Measurements from ENCODE around the gene AJM1.
A peak's percentile ranks its signal among the peaks of the same experiment; 100 is the strongest.

The AJM1 gene

GRCh38 chr9:136825295-136826187, 16.7 kb upstream of the AJM1 start:
- Histone ChIP-seq H4K8ac (ENCODE audit: low read length) (no peak overlapping the region), H2BK15ac (ENCODE audit: low read depth, poor library complexity, severe bottlenecking) (no peak overlapping the region), H3K9me3 (ENCODE audit: control insufficient read depth, low read length) (no peaks in the 10 kb centered on the region), H3K4me2 (ENCODE audit: low read length, poor library complexity, severe bottlenecking) (no peak overlapping the region), H3K27ac (ENCODE audit: low read length, poor library complexity, severe bottlenecking) (no peak overlapping the region), H3K4me1 (ENCODE audit: control insufficient read depth, insufficient read depth, low read depth, low read length) (peaks cover 11% of the 10 kb centered on the region), H2AFZ (ENCODE audit: low read depth, low read length) (no peak overlapping the region), H3K23ac (ENCODE audit: low read length in 2 of 2) (no peak overlapping the region), H2BK12ac (ENCODE audit: low read length in 2 of 2) (no peak overlapping the region), H3K36me3 (ENCODE audit: control insufficient read depth in 1 of 2, insufficient read depth in 2 of 2, low read depth in 1 of 2, low read length in 2 of 2) (peaks cover 60 to 93% of the 10 kb centered on the region in 2 experiments), H3K18ac (ENCODE audit: low read depth in 1 of 2, low read length in 2 of 2) (no peak overlapping the region), H3K9ac (ENCODE audit: low read length) (no peak overlapping the region), H3K79me1 (replicated peaks; ENCODE audit: low read length, poor library complexity, severe bottlenecking) (peaks cover 66% of the 10 kb centered on the region), H2AK5ac (ENCODE audit: low read length, severe bottlenecking) (no peak overlapping the region), H4K91ac (ENCODE audit: low read length) (no peak overlapping the region), H3K4ac (ENCODE audit: low read depth in 1 of 2, low read length in 2 of 2) (no peak overlapping the region), H3K14ac (ENCODE audit: low read length in 2 of 2) (no peak overlapping the region), H2BK120ac (ENCODE audit: low read depth, low read length) (no peak overlapping the region), H2BK5ac (ENCODE audit: low read depth, low read length, poor library complexity, severe bottlenecking) (no peak overlapping the region), H3K4me3 (ENCODE audit: insufficient read depth in 1 of 2, low read depth in 1 of 2, low read length in 2 of 2) (no peak overlapping the region), H3K27me3 (ENCODE audit: control insufficient read depth in 1 of 2, insufficient read depth in 1 of 2, low read length in 2 of 2) (no peaks in the 10 kb centered on the region)
- DNase-seq = no peak
- WGBS = 96% methylated on average over 44 of the region's 44 CpGs

DNA sequence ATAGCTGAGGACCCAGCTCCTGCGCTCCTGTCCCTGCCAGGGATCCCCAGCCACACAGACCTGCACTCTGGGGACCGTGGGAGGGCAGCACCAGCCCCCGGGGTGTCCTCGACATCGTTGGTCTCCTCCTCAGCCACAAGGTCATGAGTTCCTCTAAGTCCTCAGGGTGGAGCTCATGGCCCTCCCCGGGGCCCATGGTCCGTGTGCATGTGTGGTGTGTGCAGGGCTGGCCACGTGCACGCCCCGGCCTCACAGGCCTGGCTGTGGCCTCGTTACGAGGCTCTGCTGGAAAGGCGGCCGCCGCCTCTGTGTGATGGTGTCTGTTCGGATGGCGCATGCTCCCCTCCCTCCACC, 16.1 kb upstream of the AJM1 start:
- no peak overlapping the region for H2BK5ac ChIP-seq (ENCODE audit: low read depth, low read length, poor library complexity, severe bottlenecking)
- no peak overlapping the region for H4K91ac ChIP-seq (ENCODE audit: low read length)
- DNase-seq = no peak
- no peak overlapping the region for H3K4me2 ChIP-seq (ENCODE audit: low read length, poor library complexity, severe bottlenecking)
- no peak overlapping the region for H3K27ac ChIP-seq (ENCODE audit: low read length, poor library complexity, severe bottlenecking)
- no peak overlapping the region for H2AK5ac ChIP-seq (ENCODE audit: low read length, severe bottlenecking)
- no peak overlapping the region for H2BK15ac ChIP-seq (ENCODE audit: low read depth, poor library complexity, severe bottlenecking)
- no peak overlapping the region for H2AFZ ChIP-seq (ENCODE audit: low read depth, low read length)
- 98% methylated on average over 17 of the region's 17 CpGs for WGBS
- no peak overlapping the region for H2BK120ac ChIP-seq (ENCODE audit: low read depth, low read length)
- H3K4me3 ChIP-seq (ENCODE audit: insufficient read depth in 1 of 2, low read depth in 1 of 2, low read length in 2 of 2) = no peak overlapping the region
- H3K27me3 ChIP-seq (ENCODE audit: control insufficient read depth in 1 of 2, insufficient read depth in 1 of 2, low read length in 2 of 2) = no peaks in the 10 kb centered on the region
- H3K18ac ChIP-seq (ENCODE audit: low read depth in 1 of 2, low read length in 2 of 2) = no peak overlapping the region
- H3K23ac ChIP-seq (ENCODE audit: low read length in 2 of 2) = no peak overlapping the region
- H3K4me1 ChIP-seq (ENCODE audit: control insufficient read depth, insufficient read depth, low read depth, low read length) = peaks cover 9% of the 10 kb centered on the region
- H3K9me3 ChIP-seq (ENCODE audit: control insufficient read depth, low read length) = no peaks in the 10 kb centered on the region
- H2BK12ac ChIP-seq (ENCODE audit: low read length in 2 of 2) = no peak overlapping the region
- H3K9ac ChIP-seq (ENCODE audit: low read length) = no peak overlapping the region
- no peak overlapping the region for H4K8ac ChIP-seq (ENCODE audit: low read length)
- H3K79me1 ChIP-seq (replicated peaks; ENCODE audit: low read length, poor library complexity, severe bottlenecking) = peaks cover 64% of the 10 kb centered on the region
- H3K14ac ChIP-seq (ENCODE audit: low read length in 2 of 2) = no peak overlapping the region
- peaks cover 66 to 96% of the 10 kb centered on the region in 2 experiments for H3K36me3 ChIP-seq (ENCODE audit: control insufficient read depth in 1 of 2, insufficient read depth in 2 of 2, low read depth in 1 of 2, low read length in 2 of 2)
- no peak overlapping the region for H3K4ac ChIP-seq (ENCODE audit: low read depth in 1 of 2, low read length in 2 of 2)

GRCh38 chr9:136826703-136827582, 15.3 kb upstream of the AJM1 start:
- no peak overlapping the region for H3K4me3 ChIP-seq (ENCODE audit: insufficient read depth in 1 of 2, low read depth in 1 of 2, low read length in 2 of 2)
- H3K14ac ChIP-seq (ENCODE audit: low read length in 2 of 2) = no peak overlapping the region
- WGBS = 97% methylated on average over 24 of the region's 24 CpGs
- no peak overlapping the region for H4K8ac ChIP-seq (ENCODE audit: low read length)
- peaks cover 4% of the 10 kb centered on the region for H3K4me1 ChIP-seq (ENCODE audit: control insufficient read depth, insufficient read depth, low read depth, low read length)
- H3K9me3 ChIP-seq (ENCODE audit: control insufficient read depth, low read length) = no peaks in the 10 kb centered on the region
- H3K4me2 ChIP-seq (ENCODE audit: low read length, poor library complexity, severe bottlenecking) = no peak overlapping the region
- no peak overlapping the region for H3K23ac ChIP-seq (ENCODE audit: low read length in 2 of 2)
- H2BK12ac ChIP-seq (ENCODE audit: low read length in 2 of 2) = no peak overlapping the region
- H3K27me3 ChIP-seq (ENCODE audit: control insufficient read depth in 1 of 2, insufficient read depth in 1 of 2, low read length in 2 of 2) = no peaks in the 10 kb centered on the region
- H2BK120ac ChIP-seq (ENCODE audit: low read depth, low read length) = no peak overlapping the region
- no peak overlapping the region for H2BK15ac ChIP-seq (ENCODE audit: low read depth, poor library complexity, severe bottlenecking)
- peak overlapping the region; percentile 15 for H4K91ac ChIP-seq (ENCODE audit: low read length)
- no peak overlapping the region for H3K4ac ChIP-seq (ENCODE audit: low read depth in 1 of 2, low read length in 2 of 2)
- H3K18ac ChIP-seq (ENCODE audit: low read depth in 1 of 2, low read length in 2 of 2) = no peak overlapping the region
- H3K27ac ChIP-seq (ENCODE audit: low read length, poor library complexity, severe bottlenecking) = no peak overlapping the region
- no peak overlapping the region for H3K9ac ChIP-seq (ENCODE audit: low read length)
- peaks cover 65% of the 10 kb centered on the region for H3K79me1 ChIP-seq (replicated peaks; ENCODE audit: low read length, poor library complexity, severe bottlenecking)
- no peak overlapping the region for H2AFZ ChIP-seq (ENCODE audit: low read depth, low read length)
- peaks cover 72 to 96% of the 10 kb centered on the region in 2 experiments for H3K36me3 ChIP-seq (ENCODE audit: control insufficient read depth in 1 of 2, insufficient read depth in 2 of 2, low read depth in 1 of 2, low read length in 2 of 2)
- no peak overlapping the region for H2AK5ac ChIP-seq (ENCODE audit: low read length, severe bottlenecking)
- DNase-seq = no peak
- no peak overlapping the region for H2BK5ac ChIP-seq (ENCODE audit: low read depth, low read length, poor library complexity, severe bottlenecking)

All from mesenchymal stem cell (in vitro differentiated cells and primary cell).